HepG2 (cell line): Measurements from ENCODE around the gene NDUFB5. TPM values are rescaled to one million over a fixed set of nuclear protein-coding genes. Genes with fewer than 3 reads are reported as not detected.

Experiments
- ELF4 ChIP-seq: sonication (generic); formaldehyde crosslinking; IDR thresholded peaks from 2 replicates; pipeline ENCODE4 v1.5.0; 2020; ENCODE audit warnings: missing genetic modification reagents, mild to moderate bottlenecking, moderate library complexity, borderline replicate concordance
- KDM3A ChIP-seq: IDR thresholded peaks from 2 replicates; pipeline ENCODE4 v1.6.1; 2018; ENCODE audit warnings: low read depth, missing compliant biosample characterization
- NCOA5 ChIP-seq: sonication (generic); formaldehyde crosslinking; IDR thresholded peaks from 2 replicates; pipeline ENCODE4 v1.4.0; 2020; ENCODE audit warnings: missing genetic modification reagents
- PAXIP1 ChIP-seq: sonication (generic); formaldehyde crosslinking; conservative IDR thresholded peaks from 2 replicates; pipeline ENCODE4 v1.4.0; 2020; ENCODE audit warnings: mild to moderate bottlenecking, missing genetic modification reagents, moderate library complexity
- PRDM10 ChIP-seq: sonication (generic); formaldehyde crosslinking; IDR thresholded peaks from 2 replicates; pipeline ENCODE4 v1.4.0; 2020; ENCODE audit warnings: low read depth, missing genetic modification reagents
- THAP8 ChIP-seq: sonication (generic); formaldehyde crosslinking; IDR thresholded peaks from 2 replicates; pipeline ENCODE4 v1.5.1; 2020; ENCODE audit warnings: missing genetic modification reagents, mild to moderate bottlenecking, borderline replicate concordance
- THAP9 ChIP-seq: sonication (generic); formaldehyde crosslinking; IDR thresholded peaks from 2 replicates; pipeline ENCODE4; 2020; ENCODE audit warnings: missing genetic modification reagents, mild to moderate bottlenecking, borderline replicate concordance
- ZBTB10 ChIP-seq: sonication (generic); formaldehyde crosslinking; IDR thresholded peaks from 2 replicates; pipeline ENCODE4 v1.4.0; 2020; ENCODE audit warnings: missing genetic modification reagents, borderline replicate concordance
- ZNF160 ChIP-seq: sonication (generic); formaldehyde crosslinking; IDR thresholded peaks from 2 replicates; pipeline ENCODE4 v1.8.0; 2022; ENCODE audit warnings: mild to moderate bottlenecking, inconsistent platforms, missing genetic modification reagents
- ZNF691 ChIP-seq: sonication (generic); formaldehyde crosslinking; IDR thresholded peaks from 2 replicates; pipeline ENCODE4 v1.4.0; 2020; ENCODE audit warnings: missing genetic modification reagents, low read depth, mild to moderate bottlenecking, borderline replicate concordance
- ZSCAN12 ChIP-seq: sonication (generic); formaldehyde crosslinking; IDR thresholded peaks from 2 replicates; pipeline ENCODE4 v1.9.0; 2021; ENCODE audit warnings: mild to moderate bottlenecking, missing genetic modification reagents
- polyA plus RNA-seq, 8 experiments: library from polyadenylated mRNA; depleted of rRNA in 3 of 8; stranded (reverse) in 7 of 8; unstranded in 1 of 8; fragments of >200 nt; fragmentation: Illumina TruSeq in 4 of 8; extraction: Trizol in 4 of 8; gene quantifications; 2 replicates each; pipeline versions ENCODE4 v1.2.1 to v1.2.3, GENCODE V29; 2011 to 2016; ENCODE audit warnings: low read depth in 4 of 8, missing spikeins in 1 of 8, mixed read lengths in 1 of 8; ENCODE audit not compliant: insufficient read depth in 1 of 8
- total RNA-seq, 5 experiments: library from RNA; depleted of rRNA; stranded (reverse); fragments of >200 nt; fragmentation: Illumina TruSeq; extraction: Trizol; gene quantifications; 2 replicates each; pipeline ENCODE4 v1.2.3, GENCODE V29; 2016; ENCODE audit warnings: low read depth in 1 of 5

NDUFB5 gene
- total and polyA plus RNA-seq, 2 of the 13 experiments (the other 11 are each of a cell fraction or from before 2014, with no cell fraction given), result 43.3 to 120 TPM

- TF ChIP-seq THAP9, result peak; percentile 88
- no peak for TF ChIP-seq ZSCAN12 (CRISPR knock-in tag)
- 0 out of 2 replicates have a peak, but pooled peaks have one; percentile 34 for TF ChIP-seq ELF4
- no peak for TF ChIP-seq NCOA5 (CRISPR knock-in tag)
- 0 out of 2 replicates have a peak, but pooled peaks have one; percentile 14 for TF ChIP-seq PAXIP1 (CRISPR knock-in tag)
- TF ChIP-seq KDM3A (CRISPR knock-in tag), result no peak
- TF ChIP-seq PRDM10 (CRISPR knock-in tag), result no peak
- no peak for TF ChIP-seq THAP8 (CRISPR knock-in tag)
- no peak for TF ChIP-seq ZNF691
- no peak for TF ChIP-seq ZBTB10 (CRISPR knock-in tag)
- TF ChIP-seq ZNF160 (CRISPR knock-in tag), result no peak
Observed at GRCh38 chr3:179604321-179605078, at the start of gene NDUFB5, which contains the start of gene MRPL47 (continued).
